BJ (cell line): Measurements from ENCODE around the gene DDX19B. TPM values are rescaled to one million over a fixed set of nuclear protein-coding genes. Genes with fewer than 3 reads are reported as not detected.

ENCODE experiments used
- CTCF ChIA-PET: fragments of 350-600 bp; formaldehyde crosslinking; extraction: SDS; loops from one replicate; lab custom pipeline; 2021; ENCODE audit warnings: antibody characterized with exemption, inconsistent platforms; lab: Yijun Ruan, JAX
- POLR2A ChIA-PET: fragments of 300-600 bp; sonication (Branson Sonifier 250); formaldehyde crosslinking; extraction: SDS; loops from one replicate; lab custom pipeline; 2021; ENCODE audit warnings: antibody characterized with exemption; lab: Charles Lee
- DNase-seq: peaks from one replicate; pipeline ENCODE4 v3.0.0-alpha.2; 2011; ENCODE audit warnings: low read depth
- H3K27me3 ChIP-seq: 2 replicates; pipeline ENCODE4 v1.6.0; 2011; ENCODE audit warnings: low read length; ENCODE audit not compliant: control insufficient read depth, insufficient read depth
- H3K36me3 ChIP-seq: 2 replicates; pipeline ENCODE4 v1.5.1; 2011; ENCODE audit warnings: low read length; ENCODE audit not compliant: control insufficient read depth, insufficient read depth
- H3K4me3 ChIP-seq: 2 replicates; pipeline ENCODE4 v1.5.1; 2011; ENCODE audit warnings: low read depth, mild to moderate bottlenecking, control low read depth, low read length
- CTCF ChIP-seq: IDR thresholded peaks from 2 replicates; pipeline ENCODE4 v1.5.1; 2011; ENCODE audit warnings: low read depth, mild to moderate bottlenecking, control low read depth, inconsistent platforms, low read length, moderate library complexity; ENCODE audit not compliant: insufficient read depth
- polyA plus RNA-seq: library from polyadenylated mRNA; depleted of rRNA; stranded (reverse); fragments of >200 nt; gene quantifications from 2 replicates; pipeline ENCODE4 v1.2.3, GENCODE V29; 2011

DDX19B gene
- polyA plus RNA-seq, 1 experiment = 55.9 TPM

- ChIA-PET CTCF (no interaction called here), POLR2A (no interaction called here)
- TF ChIP-seq CTCF = no peak
- Histone ChIP-seq H3K36me3 (peaks cover 11% of the 10 kb centered on the region), H3K4me3 (no peak overlapping the region), H3K27me3 (no peaks in the 10 kb centered on the region)
- DNase-seq = no peak
Observed at GRCh38 chr16:70337814-70338213, 38.8 kb downstream of the DDX19B start.

GRCh38 chr16:70341600-70341999, 42.6 kb downstream of the DDX19B start:
- ChIA-PET POLR2A (no interaction called here), CTCF (interaction anchor here (1.9 kb wide), 1 partner anchor 312 kb away, joined by 7 read pairs; no protein-coding TSS in a partner anchor)
- H3K4me3 ChIP-seq = no peak overlapping the region
- DNase-seq = no peak
- H3K27me3 ChIP-seq = no peaks in the 10 kb centered on the region
- H3K36me3 ChIP-seq = no peaks in the 10 kb centered on the region
- TF ChIP-seq CTCF = no peak

GRCh38 chr16:70342016-70342415, 43.0 kb downstream of the DDX19B start:
- DNase-seq = no peak

GRCh38 chr16:70345840-70346239, 46.9 kb downstream of the DDX19B start:
- Histone ChIP-seq H3K36me3 (no peaks in the 10 kb centered on the region; the same call in 1 of the 2 replicates), H3K27me3 (no peaks in the 10 kb centered on the region), H3K4me3 (peak overlapping the region; percentile 96)
- no peak for DNase-seq
- TF ChIP-seq CTCF = no peak
- CTCF ChIA-PET = interaction anchor here (1.1 kb wide), 1 partner anchor 15 kb away, joined by 6 read pairs; no protein-coding TSS in a partner anchor
- POLR2A ChIA-PET = interaction anchor here (0.5 to 0.6 kb wide), 2 partner anchors 108 to 133 kb away, joined by 3 read pairs; partner anchors contain the start of gene FCSK

More at GRCh38 chr16:70342016-70342415, 43.0 kb downstream of the DDX19B start:
- Histone ChIP-seq H3K36me3 (no peaks in the 10 kb centered on the region), H3K27me3 (no peaks in the 10 kb centered on the region), H3K4me3 (no peak overlapping the region)
- CTCF ChIA-PET = no interaction called here
- no peak for TF ChIP-seq CTCF
- POLR2A ChIA-PET = no interaction called here

GRCh38 chr16:70348991-70349390, 50.0 kb downstream of the DDX19B start:
- DNase-seq = no peak

More at GRCh38 chr16:70348991-70349390, 50.0 kb downstream of the DDX19B start:
- Histone ChIP-seq H3K4me3 (no peak overlapping the region), H3K36me3 (peaks cover 3% of the 10 kb centered on the region), H3K27me3 (no peaks in the 10 kb centered on the region)
- ChIA-PET CTCF (no interaction called here), POLR2A (interaction anchor here (0.6 kb wide), 1 partner anchor 105 kb away, joined by 19 read pairs; no protein-coding TSS in a partner anchor)
- no peak for TF ChIP-seq CTCF
